Endometrial microvascular endothelial cells (primary cell): ENCODE measurements around the gene POU6F2. TPM values are rescaled to one million over a fixed set of nuclear protein-coding genes. Genes with fewer than 3 reads are reported as not detected.

Source experiments
- in situ Hi-C: cut with HindIII; loops from 2 replicates; pipeline ENCODE4 v1.10.0; 2017; ENCODE audit warnings: low sequenced_read_pairs, low pct_unique_long_range_greater_than_20kb; ENCODE audit errors: inconsistent ontology term
- total RNA-seq: library from RNA; depleted of rRNA; stranded (reverse); fragments of >200 nt; gene quantifications from one replicate; pipeline ENCODE4 v1.2.3, GENCODE V29; 2015; ENCODE audit errors: inconsistent ontology term

POU6F2 gene
- total RNA-seq, 1 donor from 2014 or later, result not detected

GRCh38 chr7:39265641-39266591 is 288.2 kb downstream of the POU6F2 start:
- in situ Hi-C loops, result no loop called here

GRCh38 chr7:39269034-39269433 is 291.3 kb downstream of the POU6F2 start:
- in situ Hi-C loops, result no loop called here

- in situ Hi-C loops, result no loop called here
Measured at GRCh38 chr7:39270018-39270417, 292.3 kb downstream of the POU6F2 start.

GRCh38 chr7:39271402-39271801 is 293.7 kb downstream of the POU6F2 start:
- in situ Hi-C loops, result no loop called here

GRCh38 chr7:39272111-39272510 is 294.4 kb downstream of the POU6F2 start:
- in situ Hi-C loops, result no loop called here

- in situ Hi-C loops, result no loop called here
Measured at GRCh38 chr7:39272691-39273090, 295.0 kb downstream of the POU6F2 start.

GRCh38 chr7:39280337-39280736 is 302.6 kb downstream of the POU6F2 start:
- in situ Hi-C loops, result no loop called here

- in situ Hi-C loops, result no loop called here
Measured at GRCh38 chr7:39285256-39285655, 307.5 kb downstream of the POU6F2 start.

- in situ Hi-C loops, result no loop called here
Measured at GRCh38 chr7:39288303-39288702, 310.6 kb downstream of the POU6F2 start.

GRCh38 chr7:39291628-39292410 is 314.1 kb downstream of the POU6F2 start:
- in situ Hi-C loops, result no loop called here

GRCh38 chr7:39293056-39293823 is 315.5 kb downstream of the POU6F2 start:
- in situ Hi-C loops, result no loop called here

GRCh38 chr7:39294022-39294421 is 316.3 kb downstream of the POU6F2 start:
- in situ Hi-C loops, result no loop called here

- in situ Hi-C loops, result no loop called here
Measured at GRCh38 chr7:39295796-39296195, 318.1 kb downstream of the POU6F2 start.

GRCh38 chr7:39299695-39300094 is 322.0 kb downstream of the POU6F2 start:
- in situ Hi-C loops, result no loop called here

- in situ Hi-C loops, result no loop called here
Measured at GRCh38 chr7:39300276-39300675, 322.6 kb downstream of the POU6F2 start.

GRCh38 chr7:39301543-39301942 is 323.8 kb downstream of the POU6F2 start:
- in situ Hi-C loops, result no loop called here

- in situ Hi-C loops, result no loop called here
Measured at GRCh38 chr7:39304178-39304577, 326.5 kb downstream of the POU6F2 start.

GRCh38 chr7:39304668-39305405 is 327.1 kb downstream of the POU6F2 start:
- in situ Hi-C loops, result no loop called here
